D721Med (cell line): ENCODE results near the gene CEBPZ.

Experiments
- DNase-seq: peaks from one replicate; pipeline ENCODE4 v3.0.0; 2011; ENCODE audit warnings: low spot score; ENCODE audit not compliant: insufficient read length
- FAIRE-seq: peaks from 2 replicates; lab custom pipeline; 2011; peaks lifted over from hg19 to GRCh38; lab: Jason Lieb, UNC
- TF ChIP-seq, protein P1 (sequence below): IDR thresholded peaks from 2 replicates; pipeline ENCODE4 v1.5.1; 2012; ENCODE audit warnings: mild to moderate bottlenecking, control low read depth; ENCODE audit not compliant: insufficient read depth; ENCODE audit errors: missing control alignments

The CEBPZ gene

DNA sequence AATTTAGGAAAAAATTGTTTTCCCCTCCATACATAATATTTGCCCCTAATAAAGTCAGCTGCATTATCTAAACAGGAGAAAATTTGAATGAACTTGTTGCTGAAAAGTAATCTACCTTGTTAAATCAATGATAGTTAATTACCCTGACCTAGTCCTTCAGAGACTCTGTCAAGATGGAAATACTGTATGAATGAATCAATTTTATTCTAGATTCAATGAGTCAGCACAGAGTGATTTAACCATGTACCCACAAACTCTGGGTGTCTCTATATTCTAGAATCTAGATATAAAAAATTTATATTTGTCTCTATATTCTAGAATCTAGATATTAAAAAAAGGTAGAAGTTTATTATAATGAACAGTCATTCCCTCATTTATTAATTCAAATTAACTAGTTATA is 36.3 kb upstream of the CEBPZ start:
- peak; percentile 32 for FAIRE-seq
- TF ChIP-seq, protein P1, sequence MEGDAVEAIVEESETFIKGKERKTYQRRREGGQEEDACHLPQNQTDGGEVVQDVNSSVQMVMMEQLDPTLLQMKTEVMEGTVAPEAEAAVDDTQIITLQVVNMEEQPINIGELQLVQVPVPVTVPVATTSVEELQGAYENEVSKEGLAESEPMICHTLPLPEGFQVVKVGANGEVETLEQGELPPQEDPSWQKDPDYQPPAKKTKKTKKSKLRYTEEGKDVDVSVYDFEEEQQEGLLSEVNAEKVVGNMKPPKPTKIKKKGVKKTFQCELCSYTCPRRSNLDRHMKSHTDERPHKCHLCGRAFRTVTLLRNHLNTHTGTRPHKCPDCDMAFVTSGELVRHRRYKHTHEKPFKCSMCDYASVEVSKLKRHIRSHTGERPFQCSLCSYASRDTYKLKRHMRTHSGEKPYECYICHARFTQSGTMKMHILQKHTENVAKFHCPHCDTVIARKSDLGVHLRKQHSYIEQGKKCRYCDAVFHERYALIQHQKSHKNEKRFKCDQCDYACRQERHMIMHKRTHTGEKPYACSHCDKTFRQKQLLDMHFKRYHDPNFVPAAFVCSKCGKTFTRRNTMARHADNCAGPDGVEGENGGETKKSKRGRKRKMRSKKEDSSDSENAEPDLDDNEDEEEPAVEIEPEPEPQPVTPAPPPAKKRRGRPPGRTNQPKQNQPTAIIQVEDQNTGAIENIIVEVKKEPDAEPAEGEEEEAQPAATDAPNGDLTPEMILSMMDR: no peak
- no peak for DNase-seq

DNA sequence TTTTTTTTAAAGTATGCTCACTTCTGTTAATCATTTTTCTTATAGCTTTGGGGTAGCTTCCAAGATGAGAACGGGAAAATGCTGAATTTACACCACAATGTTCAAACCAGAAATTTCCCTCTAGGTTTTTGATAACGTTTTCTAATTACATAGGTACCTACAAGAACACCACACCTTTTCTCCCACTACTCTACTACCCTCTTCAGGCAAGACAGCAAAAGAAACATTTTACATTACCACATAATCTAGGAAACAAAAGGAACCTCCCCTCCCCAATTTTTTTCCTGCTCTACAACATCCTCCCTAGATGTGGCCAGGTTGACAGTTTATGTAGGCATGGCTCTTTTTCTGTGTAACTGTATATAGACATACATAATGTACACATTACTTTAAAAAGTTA is 32.4 kb upstream of the CEBPZ start:
- TF ChIP-seq, protein P1: no peak
- no peak for DNase-seq
- no peak for FAIRE-seq

DNA sequence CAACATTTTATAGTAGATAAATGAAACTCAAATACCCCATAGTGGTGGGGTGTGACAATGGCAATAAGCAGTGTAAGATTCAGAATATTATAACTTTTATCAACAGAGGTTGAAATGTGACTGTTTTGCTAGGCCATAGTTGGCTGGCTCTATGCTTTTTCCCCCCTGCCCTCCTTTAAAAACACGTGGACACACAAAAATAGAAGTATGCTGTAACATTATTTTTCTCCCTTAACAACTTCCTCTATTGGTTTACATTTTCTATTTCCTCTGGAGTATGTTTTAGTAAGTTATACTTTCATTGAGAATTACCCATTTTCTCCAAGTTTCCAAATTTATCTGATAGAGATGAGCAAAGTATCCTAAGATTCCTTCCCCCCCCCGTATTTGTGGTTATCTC is 31.1 kb upstream of the CEBPZ start:
- TF ChIP-seq, protein P1: no peak
- FAIRE-seq (no peak), DNase-seq (no peak)

DNA sequence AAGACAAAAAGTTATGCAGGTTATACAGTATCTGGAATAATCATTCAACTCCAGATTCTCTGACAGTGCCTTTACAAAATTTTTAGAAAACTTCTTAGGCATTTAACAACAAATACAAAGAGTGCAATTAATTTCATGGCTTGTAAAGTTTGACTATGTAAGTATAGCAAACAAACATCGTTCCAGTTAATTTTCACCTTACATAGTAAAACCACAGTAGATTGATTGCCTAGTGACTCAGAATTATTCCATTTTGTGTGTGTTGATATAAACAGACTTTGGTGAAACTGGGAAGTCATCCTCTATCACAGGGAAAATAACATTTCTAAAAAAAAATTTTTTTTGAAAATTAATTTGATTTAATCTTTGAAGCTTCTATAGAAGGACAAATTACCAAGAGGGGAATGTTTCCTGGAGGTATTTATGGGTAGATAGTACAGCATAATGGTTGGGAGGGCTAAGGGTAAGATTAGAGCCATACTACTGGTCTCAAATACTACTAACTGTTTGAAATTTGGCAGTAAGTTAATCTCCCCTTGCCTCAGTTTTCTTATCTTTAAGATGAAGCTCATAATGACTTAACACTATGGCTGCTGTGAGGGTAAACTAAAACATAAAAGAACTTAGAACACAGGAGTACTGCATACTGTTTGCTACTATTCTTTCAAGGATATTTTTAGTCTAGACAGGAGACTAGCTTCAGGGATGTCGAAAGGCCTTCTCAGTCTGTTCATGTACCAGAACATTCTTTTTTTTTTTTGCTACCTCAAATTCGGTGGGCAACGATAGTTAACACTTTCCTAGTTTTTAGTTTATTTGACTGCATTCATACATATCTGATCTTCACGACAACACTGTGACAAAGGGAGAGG is 19.7 kb upstream of the CEBPZ start:
- FAIRE-seq: no peak
- TF ChIP-seq, protein P1: no peak
- no peak for DNase-seq

DNA sequence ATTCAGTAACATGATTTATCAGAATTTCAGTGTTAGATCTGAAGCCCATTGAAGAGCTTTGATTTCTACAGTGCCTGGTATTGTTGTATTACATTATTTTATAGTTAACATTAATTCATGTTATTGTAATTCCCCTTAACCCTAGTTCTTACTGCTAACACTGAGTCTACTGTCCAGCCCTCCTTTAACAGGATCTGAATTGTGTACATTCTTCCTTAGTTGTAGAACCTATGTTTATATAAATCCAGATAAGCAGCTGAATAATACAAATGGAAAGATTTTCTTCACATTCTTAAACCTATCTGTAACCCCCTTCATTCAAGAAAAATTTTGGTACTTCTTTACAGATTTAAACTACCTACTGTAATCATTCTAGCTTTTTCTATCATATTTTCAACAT is 14.8 kb upstream of the CEBPZ start:
- FAIRE-seq (no peak), DNase-seq (no peak)
- TF ChIP-seq, protein P1: no peak

DNA sequence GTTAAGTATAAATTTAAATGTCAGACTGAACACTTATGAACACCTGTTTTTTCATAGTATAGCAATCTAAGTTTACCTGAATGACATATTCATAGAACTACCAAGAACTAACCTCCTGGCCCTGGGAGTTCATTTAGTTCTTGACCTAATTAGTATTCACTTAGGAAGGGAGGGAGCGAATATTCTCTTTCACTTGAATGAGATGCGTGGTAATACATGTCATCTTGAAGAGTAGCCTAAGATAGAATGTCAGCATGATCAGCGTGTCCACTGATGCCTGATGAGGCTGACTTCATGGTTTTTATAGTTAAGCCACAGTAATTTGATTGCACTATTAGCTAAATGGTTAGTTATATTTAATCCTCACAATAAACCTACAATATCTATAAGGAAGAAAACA is 13.4 kb upstream of the CEBPZ start:
- DNase-seq (no peak), FAIRE-seq (no peak)
- TF ChIP-seq, protein P1: no peak

DNA sequence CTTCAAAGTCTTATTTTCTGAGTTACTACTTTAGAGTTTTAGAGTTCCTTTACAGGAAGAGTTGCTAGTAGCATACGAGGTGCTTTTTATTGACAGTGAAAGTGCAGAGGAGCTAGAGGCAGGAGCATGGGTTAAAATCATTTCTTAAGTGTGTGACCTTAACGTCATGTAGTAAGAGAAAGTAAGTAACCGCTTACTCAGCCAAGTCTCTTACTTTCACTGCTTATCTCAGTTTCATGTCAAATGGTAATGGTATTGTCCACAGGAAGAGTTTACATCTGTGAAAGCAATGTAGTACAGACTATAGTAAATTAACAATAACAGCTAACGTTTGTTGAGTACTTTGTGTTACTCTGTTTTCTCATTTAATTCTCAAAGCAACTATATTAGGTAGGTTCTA is 12.6 kb upstream of the CEBPZ start:
- TF ChIP-seq, protein P1: no peak
- DNase-seq: no peak
- FAIRE-seq: no peak
